Renal cortex interstitium (tissue), 11 donors: ENCODE measurements around the gene RAB40A. TPM values are rescaled to one million over a fixed set of nuclear protein-coding genes. Genes with fewer than 3 reads are reported as not detected.
"Not testable (repeated sequence)": the region's sequence is repeated elsewhere in the genome, so short reads cannot be mapped to it uniquely, and the experiment has no call there.

Experiments used
- DNase-seq, 11 donors: peaks; one replicate each; pipeline ENCODE4 v3.0.0-alpha.2; 2013; ENCODE audit warnings: low read depth in 9 of 11, low spot score in 4 of 11; ENCODE audit errors: extremely low read depth in 1 of 11
- polyA plus RNA-seq, 3 donors: library from polyadenylated mRNA; unstranded; fragments of 120-200 nt; gene quantifications; one replicate each; pipeline ENCODE4 v1.2.1, GENCODE V29; 2013; ENCODE audit not compliant: insufficient read length in 3 of 3

The RAB40A gene
- polyA plus RNA-seq, 3 donors: 2.9 to 4.7 (median 3.4) TPM

- no peak for DNase-seq
These were observed 15.9 kb upstream of the RAB40A start for GRCh38 chrX:103535206-103535605.

GRCh38 chrX:103533511-103534216, 14.4 kb upstream of the RAB40A start:
- peak in 10 of 11 donors; percentile 47 to 71 (median 58) for DNase-seq

- DNase-seq: no peak
These were observed 11.7 kb upstream of the RAB40A start for GRCh38 chrX:103531002-103531401.

GRCh38 chrX:103530545-103530944, 11.3 kb upstream of the RAB40A start:
- DNase-seq: no peak

- no peak for DNase-seq
These were observed 10.3 kb upstream of the RAB40A start for GRCh38 chrX:103529550-103529949.

GRCh38 chrX:103524747-103525146, 5.5 kb upstream of the RAB40A start:
- DNase-seq: no peak

GRCh38 chrX:103523605-103524004, 4.3 kb upstream of the RAB40A start:
- no peak for DNase-seq

GRCh38 chrX:103520386-103520785, 1.1 kb upstream of the RAB40A start:
- DNase-seq: peak in 1 of 11 donors; percentile 7

GRCh38 chrX:103518571-103518970, 718 bp downstream of the RAB40A start:
- no peak for DNase-seq

- no peak for DNase-seq
These were observed 2.0 kb downstream of the RAB40A start for GRCh38 chrX:103517246-103517645.

- DNase-seq: no peak
These were observed 5.7 kb downstream of the RAB40A start for GRCh38 chrX:103513476-103514108.

- DNase-seq: no peak
These were observed 6.2 kb downstream of the RAB40A start for GRCh38 chrX:103513067-103513466.

- DNase-seq: no peak
These were observed 9.3 kb downstream of the RAB40A start for GRCh38 chrX:103510031-103510430.

GRCh38 chrX:103503853-103504207, 15.5 kb downstream of the RAB40A start:
- no peak for DNase-seq

GRCh38 chrX:103503163-103503852, 16.0 kb downstream of the RAB40A start:
- DNase-seq: no peak

GRCh38 chrX:103498786-103499185, 20.5 kb downstream of the RAB40A start:
- DNase-seq: no peak

- DNase-seq: no peak
These were observed 23.5 kb downstream of the RAB40A start for GRCh38 chrX:103495786-103496185.

- not testable (repeated sequence) for DNase-seq
These were observed 25.7 kb downstream of the RAB40A start for GRCh38 chrX:103493578-103493977.

- peak in 6 of 11 donors; percentile 1 to 31 (median 12) for DNase-seq
These were observed 29.6 kb downstream of the RAB40A start for GRCh38 chrX:103489733-103490132.

GRCh38 chrX:103488794-103489193, 30.5 kb downstream of the RAB40A start:
- DNase-seq: no peak
